Frontal cortex (tissue), 4 donors: ENCODE data around the gene TIMP2. TPM values are rescaled to one million over a fixed set of nuclear protein-coding genes. Genes with fewer than 3 reads are reported as not detected.

Source experiments
- DNase-seq, 2 donors: peaks; one replicate each; pipeline ENCODE4 v3.0.0; 2012; ENCODE audit warnings: low spot score in 2 of 2
- FAIRE-seq: peaks from 2 replicates; lab custom pipeline; 2012; peaks lifted over from hg19 to GRCh38; lab: Jason Lieb, UNC
- total RNA-seq: library from RNA; depleted of rRNA; stranded (reverse); fragments of >200 nt; gene quantifications from one replicate; pipeline ENCODE4 v1.2.3, GENCODE V29; 2014
- donor health status: control.
- donor health status: control.
- donor health status: control.

The TIMP2 gene
- total RNA-seq, 1 donor from 2014 or later = 33.8 TPM

DNA sequence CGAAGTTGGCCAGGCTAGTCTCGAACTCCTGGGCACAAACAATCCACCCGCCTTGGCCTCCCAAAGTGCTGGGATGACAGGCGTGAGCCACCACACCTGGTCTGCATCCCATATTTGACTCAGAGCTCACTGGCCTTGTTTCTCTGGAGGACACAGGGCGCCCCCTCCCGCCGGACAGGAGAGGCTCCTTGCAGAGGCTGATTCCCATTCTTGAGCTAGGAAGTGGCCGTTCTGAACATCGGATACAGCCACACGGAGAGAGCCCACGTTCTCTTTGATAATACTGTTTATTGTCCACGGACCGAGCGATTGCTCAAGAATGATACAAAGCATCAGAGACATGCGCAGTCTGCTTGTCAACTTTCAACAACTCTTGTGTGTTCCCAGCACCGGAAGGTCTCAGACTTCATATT lies 72.5 kb downstream of the TIMP2 start:
- DNase-seq = no peak
- no peak for FAIRE-seq

DNA sequence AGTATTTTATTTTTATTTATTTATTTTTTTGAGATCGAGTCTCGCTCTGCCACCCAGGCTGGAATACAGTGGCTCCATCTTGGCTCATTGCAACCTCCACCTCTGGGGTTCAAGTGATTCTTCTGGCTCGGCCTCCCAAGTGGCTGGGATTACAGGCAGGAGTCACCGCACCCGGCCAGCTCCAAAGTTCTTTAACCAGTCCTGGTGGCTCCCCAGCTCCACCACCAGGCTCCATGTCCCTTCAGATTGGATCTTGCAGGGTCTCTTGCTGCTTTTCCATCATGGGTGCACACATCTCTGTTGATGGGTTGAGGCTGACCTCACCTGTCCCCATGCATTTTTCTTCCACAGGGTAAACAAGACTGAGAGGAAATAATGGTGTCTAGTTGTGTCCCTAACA lies 76.2 kb downstream of the TIMP2 start:
- no peak for FAIRE-seq
- DNase-seq = no peak

DNA sequence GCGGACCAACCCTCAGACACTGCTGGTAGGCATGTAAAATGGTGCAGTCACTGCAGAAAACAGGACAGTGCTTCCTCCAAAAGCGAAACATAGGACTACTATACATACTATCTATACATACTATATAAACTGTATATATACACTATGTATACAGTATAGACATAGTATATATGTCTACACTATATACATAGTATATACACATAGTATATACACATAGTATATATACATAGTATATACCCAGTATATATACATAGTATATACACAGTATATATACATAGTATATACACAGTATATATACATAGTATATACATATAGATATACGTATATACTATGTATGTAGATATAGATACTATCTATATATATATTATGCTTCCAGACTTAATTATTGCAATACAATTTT lies 78.1 kb downstream of the TIMP2 start:
- peak; percentile 44 for FAIRE-seq
- no peak for DNase-seq

DNA sequence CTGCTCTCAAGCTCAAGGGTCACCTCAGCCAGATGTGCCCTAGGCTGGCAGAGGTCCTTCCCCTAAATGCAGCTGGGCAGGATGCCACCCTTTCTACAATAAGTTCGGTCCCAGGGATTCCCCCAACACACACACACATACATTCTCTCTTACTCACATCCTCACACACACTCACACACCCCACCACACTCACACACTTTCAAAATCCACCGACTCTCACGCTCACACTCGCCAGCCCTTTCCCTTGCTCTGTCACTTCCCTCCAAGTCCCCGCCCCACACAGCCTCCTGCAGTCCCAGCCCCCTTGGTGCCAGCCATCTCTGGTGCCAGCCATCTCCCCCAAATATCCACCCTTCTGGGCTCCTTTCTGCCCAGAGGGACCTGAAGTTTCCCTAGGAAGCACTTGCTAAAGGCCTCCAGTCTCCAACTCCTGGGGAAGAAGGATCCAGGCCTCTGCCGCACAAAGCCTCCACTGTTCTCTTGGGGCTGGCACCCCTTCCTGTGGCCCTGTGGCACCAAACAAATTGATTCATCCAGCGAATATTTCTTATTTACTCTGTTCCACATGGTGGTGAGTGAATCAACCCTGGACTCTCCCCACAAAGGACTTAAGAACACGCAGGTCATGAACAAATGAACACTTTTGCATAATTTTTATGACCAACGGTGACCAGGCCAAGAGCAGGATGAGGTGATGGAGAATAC lies 80.7 kb downstream of the TIMP2 start:
- DNase-seq (peak in 1 of 2 donors; percentile 36), FAIRE-seq (no peak)

DNA sequence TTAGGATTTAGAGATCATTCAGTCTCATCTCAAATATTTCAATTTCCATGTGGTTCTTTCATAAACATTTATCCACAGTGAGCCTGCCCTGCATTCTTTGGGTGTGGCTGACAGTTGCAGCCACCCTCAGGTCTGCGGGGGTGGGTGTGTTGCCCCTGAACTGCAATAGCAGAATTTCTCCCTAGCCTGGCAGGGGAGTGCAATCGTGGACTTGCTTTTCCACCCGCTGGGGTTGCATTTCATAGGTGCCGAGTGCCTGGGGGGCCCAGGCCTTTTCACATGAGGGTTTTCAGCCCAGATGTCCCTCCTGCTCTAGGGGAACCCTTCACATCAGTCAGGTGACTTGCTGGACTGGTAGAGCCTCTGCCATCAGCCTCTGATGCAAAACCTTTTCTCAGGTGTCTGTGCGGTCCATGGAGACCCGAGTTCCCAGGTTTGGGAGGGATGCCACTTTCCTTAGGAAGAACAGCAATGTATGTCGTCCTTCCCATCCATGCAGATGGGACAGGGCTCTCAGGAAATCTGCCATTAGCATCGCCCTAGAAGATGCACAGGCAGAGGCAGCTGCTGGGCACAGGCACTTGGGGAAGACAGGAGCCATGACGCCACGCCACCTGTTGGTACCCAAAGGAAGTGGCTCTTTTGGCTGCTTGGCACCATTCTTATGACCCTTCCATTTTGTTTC lies 82.2 kb downstream of the TIMP2 start:
- DNase-seq (no peak), FAIRE-seq (no peak)

DNA sequence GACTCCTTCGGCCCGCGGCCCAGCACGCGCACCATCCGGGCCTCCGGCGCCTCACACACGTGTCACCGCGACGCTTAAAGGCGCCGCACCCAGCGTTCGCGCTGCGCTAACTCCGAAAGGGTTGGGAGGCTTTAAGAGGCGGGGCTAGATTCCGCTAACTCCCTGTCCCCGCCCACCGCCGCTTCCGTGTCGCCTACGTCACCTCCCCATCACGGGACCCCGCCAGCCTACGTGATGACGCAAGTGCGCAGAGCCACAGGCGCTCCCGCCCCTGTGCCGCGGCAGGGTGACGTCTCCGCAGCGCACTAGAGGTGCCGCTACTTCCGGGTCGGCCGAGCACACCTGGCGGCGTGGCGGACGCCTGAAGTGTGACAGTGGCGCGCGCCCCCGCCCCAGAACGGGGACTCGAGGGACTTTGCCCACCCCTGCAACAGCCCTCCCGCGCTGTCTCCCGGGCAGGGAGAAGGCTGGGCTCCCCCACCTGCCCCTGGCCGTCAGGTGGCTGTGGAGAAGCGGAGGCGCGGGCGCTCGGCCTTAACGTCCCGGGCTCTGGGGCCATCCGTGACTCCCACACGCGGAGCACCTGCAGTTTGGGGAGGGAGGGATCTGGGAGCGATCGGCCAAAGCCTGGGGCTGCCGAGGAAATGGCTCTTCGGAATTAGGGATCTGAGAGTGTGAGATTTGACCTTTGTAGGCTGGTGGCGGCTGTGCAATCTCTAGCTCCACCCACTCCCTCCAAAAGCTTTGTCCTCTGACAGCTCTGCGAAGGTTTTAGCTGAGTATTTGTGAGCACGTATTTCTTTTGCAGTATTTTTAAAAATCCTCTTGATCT lies 84.2 kb downstream of the TIMP2 start, which contains the start of gene USP36:
USP36 (minus strand) TSS at position 35 of the 832 bp plus-strand sequence. CDS start 4,451 bp downstream, outside the sequence.
- FAIRE-seq (peak; percentile 8), DNase-seq (peak; percentile 99 to 100)

DNA sequence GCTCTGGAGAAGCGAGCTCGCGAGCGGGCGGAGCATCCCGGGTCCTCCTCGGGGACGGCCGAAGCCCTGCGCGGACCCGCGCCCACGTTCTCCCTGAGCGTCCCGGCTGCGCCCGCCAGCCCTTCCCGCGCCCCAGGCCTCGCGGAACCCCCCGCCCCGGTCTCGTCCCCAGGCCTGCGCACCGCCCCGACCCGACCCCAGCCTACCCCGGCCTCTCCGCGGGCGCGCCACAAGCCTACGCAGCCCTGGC lies 84.7 kb downstream of the TIMP2 start:
- DNase-seq = no peak
- FAIRE-seq = no peak

DNA sequence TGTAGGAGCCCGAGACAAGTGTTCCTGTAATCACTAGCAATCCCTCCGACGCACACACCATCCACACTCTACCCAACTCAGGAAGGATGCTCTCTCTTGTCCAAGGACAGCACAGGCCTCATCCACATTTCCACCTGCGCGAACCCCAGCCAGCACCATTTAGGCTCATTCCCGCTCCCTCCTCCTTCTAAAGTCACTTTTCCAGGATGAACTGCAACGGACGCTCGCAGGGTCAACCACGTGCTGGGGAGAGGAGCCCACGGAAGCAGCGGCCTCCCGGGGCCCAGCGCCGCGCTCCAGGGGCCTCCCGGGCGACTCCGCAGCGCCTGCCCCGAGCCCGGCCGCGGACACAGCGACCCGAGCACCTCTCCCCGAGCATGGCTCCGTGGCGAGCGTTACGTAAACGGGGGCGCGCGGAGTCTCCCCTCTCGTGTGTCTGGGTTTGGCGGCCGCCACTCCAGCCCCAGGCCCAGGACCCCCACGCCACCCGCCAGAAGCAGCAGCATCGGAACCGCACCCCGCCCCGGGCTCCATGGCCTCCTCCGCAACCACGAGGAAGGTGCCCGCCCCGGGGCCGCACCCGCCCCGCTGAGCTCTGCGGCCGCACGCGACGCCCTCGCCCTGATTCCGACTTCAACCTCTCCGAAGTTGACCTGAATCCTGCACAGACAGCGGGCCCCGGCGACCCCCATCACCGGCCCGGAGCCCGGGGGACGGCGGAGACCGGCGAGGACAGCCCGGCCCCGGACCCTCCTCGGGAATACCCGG lies 85.2 kb downstream of the TIMP2 start:
- DNase-seq (no peak), FAIRE-seq (no peak)

DNA sequence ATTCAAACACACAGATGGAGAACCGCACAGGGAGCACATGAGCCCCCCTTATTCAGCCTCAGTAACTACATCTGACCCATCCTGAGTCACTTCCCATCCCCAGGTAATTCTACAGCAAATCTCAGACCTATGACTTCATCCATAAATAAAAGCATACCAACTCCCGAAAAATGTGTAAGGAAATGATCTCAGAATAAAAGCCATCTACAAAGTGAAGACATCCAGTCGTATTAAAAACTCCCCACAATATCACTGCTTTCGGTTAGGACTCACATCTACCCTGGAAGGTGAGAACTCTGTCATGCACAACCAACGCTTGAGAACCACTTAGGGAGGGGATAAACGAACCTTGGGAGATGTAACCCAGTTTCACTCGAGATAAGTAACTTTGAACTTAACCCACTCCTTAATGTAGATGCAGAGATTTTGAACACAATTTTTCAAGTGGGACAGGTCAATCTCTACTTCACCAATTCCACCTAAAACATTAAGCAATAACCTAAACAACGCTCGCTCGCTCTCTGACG lies 85.9 kb downstream of the TIMP2 start:
- FAIRE-seq = no peak
- DNase-seq = no peak

DNA sequence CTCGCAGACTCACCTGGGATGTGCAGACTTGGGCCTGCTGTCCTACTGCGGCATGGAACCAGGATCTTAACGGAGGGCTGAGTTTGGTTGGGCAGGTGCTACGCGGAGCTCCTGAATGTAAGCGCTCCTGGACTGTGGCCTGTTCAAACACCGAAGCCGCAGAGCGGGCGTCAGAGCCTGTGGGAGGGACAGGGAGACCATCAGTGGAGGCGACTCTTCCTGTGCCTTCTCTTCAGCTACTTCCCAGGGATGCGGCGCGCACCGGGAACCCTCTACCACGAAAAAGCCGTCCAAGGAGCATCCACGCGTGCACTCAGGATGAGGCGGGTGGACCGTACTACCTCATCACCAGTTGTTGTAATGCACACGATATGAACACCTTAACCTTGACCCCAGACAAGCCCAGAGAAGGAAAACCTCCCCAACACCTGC lies 86.6 kb downstream of the TIMP2 start:
- DNase-seq = no peak
- no peak for FAIRE-seq

DNA sequence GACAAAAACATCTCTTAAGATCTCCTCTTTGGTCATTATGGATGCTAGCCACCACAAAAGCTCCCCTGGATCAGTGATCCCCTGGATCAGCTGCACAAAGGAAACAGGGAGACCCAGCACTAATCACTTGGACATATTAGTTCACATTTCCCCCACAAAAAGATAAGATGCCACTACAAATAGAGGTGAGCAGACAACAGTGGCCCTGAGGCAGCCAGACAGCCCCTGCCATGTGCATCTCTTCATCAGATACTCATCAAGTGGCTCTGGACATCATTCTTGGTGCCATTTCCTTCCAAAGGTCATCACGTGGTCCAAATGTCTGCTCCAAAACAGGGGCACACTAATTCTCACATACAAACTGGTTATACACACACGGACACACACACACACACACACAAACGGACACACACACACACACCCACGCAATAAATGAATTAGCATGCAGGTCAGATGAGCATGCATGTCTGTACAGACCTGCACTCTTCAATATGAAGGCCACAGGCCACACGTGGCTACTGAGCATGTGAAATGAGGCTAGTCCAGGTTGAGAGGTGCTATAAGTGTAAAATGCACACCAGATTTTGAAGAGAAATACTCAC lies 88.7 kb downstream of the TIMP2 start:
- DNase-seq (no peak), FAIRE-seq (no peak)

DNA sequence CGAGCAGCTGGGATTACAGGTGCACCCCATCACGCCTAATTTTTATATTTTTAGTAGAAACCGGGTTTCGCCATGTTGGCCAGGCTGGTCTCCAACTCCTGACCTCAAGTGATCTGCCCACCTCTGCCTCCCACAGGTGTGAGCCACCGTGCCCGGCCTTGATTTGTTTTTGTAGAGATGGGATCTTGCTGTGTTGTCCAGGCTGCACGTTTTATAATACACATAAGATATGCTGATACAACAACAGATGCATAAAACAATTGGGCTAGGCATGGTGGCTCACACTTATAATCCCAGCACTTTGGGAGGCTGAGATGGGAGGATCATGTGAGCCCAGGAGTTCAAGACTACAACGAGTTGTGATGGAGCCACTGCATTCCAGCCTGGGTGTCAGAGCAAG lies 90.6 kb downstream of the TIMP2 start:
- FAIRE-seq (no peak), DNase-seq (no peak)

DNA sequence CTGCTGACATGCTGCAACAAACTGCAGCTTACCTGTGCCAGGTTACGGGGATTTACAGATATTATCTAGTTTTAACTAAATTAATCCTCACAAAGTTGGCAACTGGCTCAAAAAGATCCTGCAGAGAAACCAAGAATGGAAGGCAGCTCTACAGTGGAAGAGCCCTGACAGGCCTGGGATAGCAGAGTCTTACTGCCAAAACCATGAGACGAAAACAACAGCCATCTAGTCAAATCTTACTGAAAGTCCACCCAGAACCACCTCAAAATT lies 92.7 kb downstream of the TIMP2 start:
- DNase-seq (no peak), FAIRE-seq (no peak)

DNA sequence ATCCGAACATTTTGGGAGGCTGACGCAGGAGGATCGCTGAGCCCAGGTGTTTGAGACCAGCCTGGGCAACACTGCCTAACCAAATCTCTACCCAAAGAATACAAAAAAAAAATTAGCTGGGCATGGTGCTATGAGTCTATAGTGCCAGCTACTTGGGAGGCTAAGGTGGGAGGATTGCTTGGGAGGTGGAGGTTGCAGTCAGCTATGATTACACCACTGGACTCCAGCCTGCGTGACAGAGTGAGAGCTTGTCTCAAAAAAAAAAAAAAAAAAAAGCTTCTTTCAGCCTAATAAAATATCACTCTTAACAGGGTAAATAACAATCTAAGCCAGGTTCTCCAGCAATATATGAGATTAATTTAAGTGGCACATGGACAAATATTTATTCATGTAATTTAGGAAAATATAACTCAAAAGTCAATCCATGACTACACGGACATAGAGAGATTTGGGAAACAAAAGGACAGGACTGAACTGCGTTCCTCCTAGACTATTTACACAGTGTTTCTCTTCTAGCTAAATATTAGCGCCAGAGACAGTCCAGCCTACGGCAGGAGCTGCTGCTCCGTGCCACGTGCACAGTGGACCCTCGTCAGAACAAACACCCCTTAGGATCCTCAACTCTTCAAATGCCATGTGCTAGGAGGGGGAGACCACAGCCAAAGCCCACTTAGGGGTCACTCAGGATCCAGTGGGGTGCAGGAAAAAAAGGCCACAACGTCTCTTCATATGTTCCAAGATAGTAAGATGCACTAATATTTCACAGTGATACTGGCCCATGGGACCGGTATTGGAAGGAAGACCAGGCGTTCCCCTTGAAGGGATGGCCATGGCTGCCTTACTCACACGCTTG lies 93.3 kb downstream of the TIMP2 start:
- no peak for FAIRE-seq
- no peak for DNase-seq

DNA sequence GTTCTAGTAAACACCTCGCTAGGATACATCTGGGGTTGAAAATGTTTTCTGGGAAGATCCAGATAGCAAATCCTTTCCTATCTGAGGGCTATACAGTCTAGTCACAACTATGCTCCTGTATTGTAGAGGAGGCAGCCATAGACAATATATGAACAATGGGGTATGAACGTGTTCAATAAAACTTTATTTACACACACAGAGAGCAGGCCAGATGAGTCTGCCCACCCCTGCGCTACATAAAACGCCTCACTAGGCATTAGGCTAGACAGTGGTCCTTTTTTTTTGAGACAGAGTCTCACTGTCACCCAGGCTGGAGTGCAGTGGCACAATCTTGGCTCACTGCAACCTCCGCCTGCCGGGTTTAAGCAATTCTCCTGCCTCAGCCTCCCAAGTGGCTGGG lies 95.7 kb downstream of the TIMP2 start:
- FAIRE-seq = no peak
- no peak for DNase-seq

DNA sequence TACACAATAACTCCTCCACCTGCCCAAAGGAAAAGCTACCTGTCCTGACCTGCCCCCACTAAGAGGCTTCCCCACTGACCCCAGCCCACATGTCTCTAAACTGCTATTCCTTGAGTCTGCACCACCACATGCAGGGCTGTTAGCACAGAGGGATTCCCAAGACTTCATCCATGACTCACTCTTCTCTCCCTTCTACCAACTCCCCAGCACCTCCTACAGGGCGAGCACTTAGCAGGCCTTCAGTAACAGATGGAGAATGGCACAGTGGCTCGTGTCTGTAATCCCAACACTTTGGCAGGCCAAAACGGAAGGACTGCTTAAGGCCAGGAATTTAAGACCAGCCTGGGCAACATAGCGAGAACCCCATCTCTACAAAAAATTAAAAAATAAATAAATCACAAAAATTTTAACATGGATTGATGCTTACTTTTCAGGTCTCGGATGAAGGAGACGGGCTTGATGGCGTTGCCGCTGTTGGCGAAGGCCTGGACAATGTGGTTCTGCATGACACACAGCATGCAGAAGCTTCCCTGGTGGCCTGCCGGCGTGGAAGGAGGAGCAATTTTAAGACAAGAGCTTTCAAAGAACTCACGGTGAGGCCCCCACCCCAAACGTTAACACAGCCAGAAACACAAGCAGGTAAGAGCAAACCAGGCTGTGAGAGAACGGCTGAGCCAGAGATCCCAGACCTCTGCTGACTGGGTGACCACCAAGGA lies 96.6 kb downstream of the TIMP2 start:
- DNase-seq (no peak), FAIRE-seq (no peak)

DNA sequence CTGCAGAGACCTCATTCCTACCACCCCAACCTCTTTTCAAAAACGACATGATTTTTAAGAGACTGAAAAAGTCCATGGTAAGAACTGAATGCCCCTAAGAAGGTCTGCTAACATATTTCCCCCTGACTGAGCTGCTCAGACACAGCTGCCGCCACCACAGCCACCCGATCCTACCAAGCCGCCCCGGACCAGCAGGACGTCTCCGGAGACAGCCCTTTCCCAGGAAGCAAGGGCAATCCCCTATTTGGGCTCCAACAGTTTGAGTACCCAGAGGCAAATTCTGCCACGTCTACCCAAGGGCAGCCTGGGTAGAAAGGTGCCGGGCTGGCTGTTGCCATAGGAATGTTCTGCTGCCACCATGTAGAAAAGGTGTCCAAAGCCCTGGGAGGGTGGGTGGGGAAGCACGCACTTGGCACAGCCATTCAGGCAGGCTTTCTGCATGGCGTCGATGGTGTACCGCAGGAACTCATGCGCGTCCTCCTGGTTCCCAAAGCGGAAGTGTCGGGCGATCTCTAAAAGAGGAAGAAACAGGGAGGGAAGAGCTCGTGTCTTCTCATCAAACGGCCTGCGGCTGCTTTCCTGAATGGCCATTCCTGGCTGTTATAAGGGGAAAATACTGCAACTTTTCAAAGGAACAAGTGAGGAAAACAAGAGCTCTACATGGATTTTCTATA lies 98.2 kb downstream of the TIMP2 start:
- DNase-seq = no peak
- no peak for FAIRE-seq

DNA sequence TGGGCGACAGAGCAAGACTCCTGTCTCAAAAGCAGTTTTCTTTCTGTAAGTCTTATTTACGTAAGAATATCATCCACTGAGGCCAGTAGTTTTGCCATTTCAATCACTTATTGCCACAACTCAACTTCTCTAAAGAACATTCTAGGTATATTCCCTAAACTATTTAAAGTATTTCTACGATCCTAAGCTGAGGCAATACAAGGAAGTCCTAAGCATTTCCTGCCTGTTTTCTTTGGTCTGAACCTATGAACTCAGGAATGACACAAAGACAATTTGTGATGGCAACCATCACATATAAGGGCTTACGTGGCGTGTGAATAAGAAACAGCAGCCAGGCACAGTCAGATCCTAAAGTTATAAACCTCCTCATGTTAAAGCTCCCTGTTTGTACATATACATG lies 98.8 kb downstream of the TIMP2 start:
- FAIRE-seq (no peak), DNase-seq (no peak)
